Activated naive CD4-positive, alpha-beta T cell treated with anti-CD3 and anti-CD28 coated beads, Interleukin-2, amount 50 U/mL, for 24 hours (primary cell): Measurements from ENCODE around the gene MAST3.

Experiments
- H3K27ac Mint-ChIP-seq: one replicate; pipeline ENCODE4 v1.8.0; 2021; ENCODE audit warnings: mild to moderate bottlenecking, mixed read lengths
- H3K27me3 Mint-ChIP-seq: one replicate; pipeline ENCODE4 v1.8.0; 2021; ENCODE audit warnings: mixed read lengths
- H3K36me3 Mint-ChIP-seq: one replicate; pipeline ENCODE4 v1.8.0; 2021; ENCODE audit warnings: mixed read lengths
- H3K4me1 Mint-ChIP-seq: one replicate; pipeline ENCODE4 v1.8.0; 2021; ENCODE audit warnings: mixed read lengths
- H3K4me3 Mint-ChIP-seq: one replicate; pipeline ENCODE4 v1.8.0; 2021; ENCODE audit warnings: mild to moderate bottlenecking, mixed read lengths
- H3K9me3 Mint-ChIP-seq: one replicate; pipeline ENCODE4 v1.8.0; 2021; ENCODE audit warnings: mixed read lengths

Gene MAST3

GRCh38 chr19:18168673-18169381, 71.2 kb downstream of the MAST3 start:
- peaks cover 3% of the 10 kb centered on the region for H3K4me1 Mint-ChIP-seq
- H3K4me3 Mint-ChIP-seq, result no peak overlapping the region
- peaks cover 3% of the 10 kb centered on the region for H3K36me3 Mint-ChIP-seq
- no peak overlapping the region for H3K27ac Mint-ChIP-seq
- no peaks in the 10 kb centered on the region for H3K9me3 Mint-ChIP-seq
- H3K27me3 Mint-ChIP-seq, result no peaks in the 10 kb centered on the region

GRCh38 chr19:18170714-18171255, 73.2 kb downstream of the MAST3 start:
- Mint-ChIP-seq H3K4me3 (no peak overlapping the region), H3K27ac (no peak overlapping the region), H3K36me3 (peaks cover 3% of the 10 kb centered on the region), H3K9me3 (no peaks in the 10 kb centered on the region), H3K27me3 (no peaks in the 10 kb centered on the region), H3K4me1 (peaks cover 8% of the 10 kb centered on the region)

DNA sequence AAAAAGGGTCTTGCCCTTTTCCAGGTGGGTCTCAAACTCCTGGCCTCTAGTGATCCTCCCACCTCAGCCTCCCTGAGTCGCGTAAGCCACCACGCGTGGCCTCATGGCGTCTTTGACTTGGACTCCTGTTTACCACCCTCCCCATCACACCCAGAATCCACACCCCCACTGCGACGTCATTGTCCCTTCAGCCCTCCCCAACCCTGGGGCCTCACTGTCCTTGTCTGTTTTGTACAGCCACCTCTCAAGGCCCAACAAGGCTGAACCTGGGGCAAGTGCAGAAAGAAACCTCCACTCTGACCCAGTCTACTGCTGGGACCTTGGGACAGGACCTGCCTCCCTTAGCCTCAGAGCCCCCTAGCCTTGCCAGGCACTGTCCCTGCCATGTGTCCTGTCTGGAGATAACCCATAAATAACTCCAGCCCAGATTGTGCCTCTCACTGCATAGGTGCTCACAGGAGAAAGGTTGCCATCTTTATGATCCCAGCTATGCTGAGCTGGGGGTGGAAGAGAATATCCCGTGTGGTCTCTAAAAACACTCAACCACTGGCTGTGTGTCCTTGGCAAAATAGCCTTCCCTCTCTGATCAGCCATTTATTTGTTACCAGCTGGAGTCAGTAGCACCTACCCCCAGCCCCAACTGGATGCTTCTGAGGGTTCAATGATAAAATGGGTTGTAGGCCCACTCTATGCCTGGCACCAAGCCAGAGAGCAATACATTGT, 74.2 kb downstream of the MAST3 start:
- no peaks in the 10 kb centered on the region for H3K9me3 Mint-ChIP-seq
- no peaks in the 10 kb centered on the region for H3K27me3 Mint-ChIP-seq
- H3K36me3 Mint-ChIP-seq, result peaks cover 3% of the 10 kb centered on the region
- no peak overlapping the region for H3K4me3 Mint-ChIP-seq
- no peak overlapping the region for H3K27ac Mint-ChIP-seq
- peaks cover 8% of the 10 kb centered on the region for H3K4me1 Mint-ChIP-seq

DNA sequence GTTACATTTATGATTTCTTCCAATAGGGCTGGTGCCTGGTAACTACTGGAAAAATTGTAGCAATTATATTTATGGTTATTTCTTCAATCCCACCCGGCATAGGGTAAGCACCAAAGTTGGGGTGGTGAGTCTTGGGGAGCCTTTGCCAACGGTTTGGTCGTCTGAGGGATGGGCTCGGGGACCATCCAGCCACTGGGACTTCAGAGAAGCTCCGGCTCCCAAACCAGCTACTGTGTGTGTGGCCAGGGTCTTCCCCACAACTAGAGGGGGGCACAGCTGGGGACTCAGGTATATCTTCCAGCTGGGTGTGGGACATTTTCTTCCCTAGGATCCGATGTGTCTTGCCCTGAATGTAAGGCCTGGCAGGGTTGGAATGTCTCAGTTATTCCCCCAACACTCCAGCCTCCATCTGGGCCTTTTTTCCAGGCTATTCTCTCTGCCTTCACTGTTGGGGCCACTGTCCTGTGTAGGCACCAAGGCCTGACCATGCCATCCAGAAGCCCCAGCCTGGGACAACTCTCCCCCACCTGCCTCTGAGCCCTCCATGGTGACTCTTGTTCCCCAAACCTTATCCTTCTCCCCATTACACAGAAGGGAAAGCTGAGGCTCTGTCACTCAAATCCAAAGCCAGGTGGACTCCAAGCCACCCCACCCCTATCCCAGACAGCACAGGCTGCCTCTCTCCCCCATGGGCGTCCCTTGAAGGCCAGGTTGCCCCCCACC, 74.9 kb downstream of the MAST3 start:
- peaks cover 3% of the 10 kb centered on the region for H3K36me3 Mint-ChIP-seq
- no peak overlapping the region for H3K27ac Mint-ChIP-seq
- H3K4me1 Mint-ChIP-seq, result peaks cover 8% of the 10 kb centered on the region
- H3K27me3 Mint-ChIP-seq, result no peaks in the 10 kb centered on the region
- H3K9me3 Mint-ChIP-seq, result no peaks in the 10 kb centered on the region
- peak overlapping the region; percentile 33 for H3K4me3 Mint-ChIP-seq

- Mint-ChIP-seq H3K4me1 (peaks cover 6% of the 10 kb centered on the region), H3K9me3 (no peaks in the 10 kb centered on the region), H3K36me3 (peaks cover 2% of the 10 kb centered on the region), H3K27ac (no peak overlapping the region), H3K27me3 (no peaks in the 10 kb centered on the region), H3K4me3 (peak overlapping the region; percentile 85)
Measured at GRCh38 chr19:18173054-18173571, 75.5 kb downstream of the MAST3 start.

DNA sequence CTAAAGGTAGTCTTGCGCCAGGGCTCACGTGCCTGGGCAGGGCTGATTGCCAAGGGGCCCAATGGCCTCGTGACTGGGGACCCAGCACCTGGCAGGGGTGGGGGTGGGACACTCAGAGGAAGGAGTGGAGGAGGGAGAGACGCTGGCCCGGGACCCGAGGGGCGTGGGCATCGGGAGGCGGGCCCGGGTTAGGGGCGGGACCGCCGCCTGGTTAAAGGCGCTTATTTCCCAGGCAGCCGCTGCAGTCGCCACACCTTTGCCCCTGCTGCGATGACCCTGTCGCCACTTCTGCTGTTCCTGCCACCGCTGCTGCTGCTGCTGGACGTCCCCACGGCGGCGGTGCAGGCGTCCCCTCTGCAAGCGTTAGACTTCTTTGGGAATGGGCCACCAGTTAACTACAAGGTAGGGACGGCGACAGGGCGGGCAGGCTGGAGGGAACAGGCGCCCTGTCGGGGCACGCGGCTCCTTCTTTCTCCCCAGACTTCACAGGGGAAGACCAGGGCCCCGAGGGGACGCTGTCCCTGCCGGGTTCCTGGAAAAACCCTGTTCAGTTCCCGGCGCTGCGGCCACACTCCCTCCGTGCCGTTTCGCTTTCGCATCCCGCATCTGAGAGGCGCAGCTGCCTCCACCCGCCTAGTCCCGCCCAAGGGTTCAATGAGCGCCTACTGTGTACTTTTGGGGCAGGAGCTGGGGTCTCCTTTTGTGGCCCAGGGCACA, 76.2 kb downstream of the MAST3 start, which contains the start of gene IFI30:
IFI30 (plus strand) TSS at position 242 of the 717 bp plus-strand sequence; CDS start at position 271, 29 bp downstream.
- Mint-ChIP-seq H3K27me3 (no peaks in the 10 kb centered on the region), H3K27ac (peak within 1 kb of the TSS; percentile 79)

DNA sequence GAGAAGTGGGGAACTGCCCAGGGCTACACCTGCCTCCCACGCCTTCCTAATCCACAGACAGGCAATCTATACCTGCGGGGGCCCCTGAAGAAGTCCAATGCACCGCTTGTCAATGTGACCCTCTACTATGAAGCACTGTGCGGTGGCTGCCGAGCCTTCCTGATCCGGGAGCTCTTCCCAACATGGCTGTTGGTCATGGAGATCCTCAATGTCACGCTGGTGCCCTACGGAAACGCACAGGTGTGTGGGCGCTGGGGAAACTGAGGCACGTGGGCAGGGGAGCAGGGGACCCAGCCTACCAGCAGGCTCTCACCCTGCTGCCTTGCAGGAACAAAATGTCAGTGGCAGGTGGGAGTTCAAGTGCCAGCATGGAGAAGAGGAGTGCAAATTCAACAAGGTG, 77.4 kb downstream of the MAST3 start:
- no peaks in the 10 kb centered on the region for H3K36me3 Mint-ChIP-seq
- no peak overlapping the region for H3K27ac Mint-ChIP-seq
- no peaks in the 10 kb centered on the region for H3K27me3 Mint-ChIP-seq
- peak overlapping the region; percentile 39 for H3K4me3 Mint-ChIP-seq
- H3K9me3 Mint-ChIP-seq, result no peaks in the 10 kb centered on the region
- H3K4me1 Mint-ChIP-seq, result peaks cover 5% of the 10 kb centered on the region

More for the DNA sequence above, 76.2 kb downstream of the MAST3 start, which contains the start of gene IFI30:
- Mint-ChIP-seq H3K4me1 (peaks cover 5% of the 10 kb centered on the region), H3K4me3 (peak within 1 kb of the TSS; percentile 85), H3K36me3 (no peaks in the 10 kb centered on the region), H3K9me3 (no peaks in the 10 kb centered on the region)

GRCh38 chr19:18176367-18177310, 79.1 kb downstream of the MAST3 start:
- H3K27ac Mint-ChIP-seq, result no peak overlapping the region
- H3K9me3 Mint-ChIP-seq, result no peaks in the 10 kb centered on the region
- H3K36me3 Mint-ChIP-seq, result no peaks in the 10 kb centered on the region
- no peaks in the 10 kb centered on the region for H3K27me3 Mint-ChIP-seq
- peaks cover 5% of the 10 kb centered on the region for H3K4me1 Mint-ChIP-seq
- no peak overlapping the region for H3K4me3 Mint-ChIP-seq

DNA sequence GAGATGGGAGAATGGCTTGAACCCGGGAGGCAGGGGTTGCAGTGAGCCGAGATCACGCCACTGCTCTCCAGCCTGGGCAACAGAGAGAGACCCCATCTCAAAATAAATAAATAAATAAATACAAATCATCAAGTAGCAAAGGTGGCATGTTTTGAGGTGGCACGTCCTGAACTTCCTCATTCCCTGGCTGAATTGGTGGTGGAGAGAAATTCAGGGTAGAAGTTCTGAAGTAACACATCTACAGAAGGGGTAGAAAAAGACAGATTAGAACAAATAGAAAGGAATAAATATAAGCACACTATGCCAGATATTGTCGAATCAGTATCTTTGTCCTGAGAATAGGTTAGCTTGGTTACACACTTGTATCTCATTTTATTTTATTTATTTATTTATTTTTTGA, 82.4 kb downstream of the MAST3 start:
- H3K36me3 Mint-ChIP-seq, result no peaks in the 10 kb centered on the region
- no peaks in the 10 kb centered on the region for H3K9me3 Mint-ChIP-seq
- H3K4me1 Mint-ChIP-seq, result no peaks in the 10 kb centered on the region
- no peak overlapping the region for H3K4me3 Mint-ChIP-seq
- H3K27me3 Mint-ChIP-seq, result no peaks in the 10 kb centered on the region
- H3K27ac Mint-ChIP-seq, result no peak overlapping the region

GRCh38 chr19:18183529-18183928, 86.0 kb downstream of the MAST3 start:
- Mint-ChIP-seq H3K27ac (no peak overlapping the region), H3K9me3 (no peaks in the 10 kb centered on the region), H3K36me3 (no peaks in the 10 kb centered on the region), H3K4me3 (no peak overlapping the region), H3K4me1 (no peaks in the 10 kb centered on the region), H3K27me3 (peaks cover 1% of the 10 kb centered on the region)

- Mint-ChIP-seq H3K27ac (no peak overlapping the region), H3K4me3 (no peak overlapping the region), H3K36me3 (no peaks in the 10 kb centered on the region), H3K27me3 (peaks cover 1% of the 10 kb centered on the region), H3K9me3 (no peaks in the 10 kb centered on the region), H3K4me1 (no peaks in the 10 kb centered on the region)
Measured at GRCh38 chr19:18185538-18185937, 88.0 kb downstream of the MAST3 start.

DNA sequence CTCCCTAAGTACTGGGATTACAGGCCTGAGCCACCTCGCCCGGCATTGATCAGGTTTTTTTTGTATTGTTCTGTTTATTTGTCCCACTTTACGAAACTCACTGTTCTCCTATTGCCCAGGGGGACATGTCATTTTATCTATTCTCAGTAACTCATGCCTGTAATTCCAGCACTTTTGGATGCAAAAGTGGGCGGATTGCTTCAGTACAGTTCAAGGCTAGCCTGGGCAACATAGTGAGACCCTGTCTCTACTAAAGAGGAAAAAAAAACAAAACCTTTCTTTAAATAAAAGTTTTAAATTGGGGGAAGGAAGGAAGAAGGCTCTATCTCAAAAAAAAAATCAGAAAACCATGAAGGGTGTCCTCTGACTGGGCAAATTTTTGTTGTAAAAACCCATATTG, 92.7 kb downstream of the MAST3 start:
- no peaks in the 10 kb centered on the region for H3K36me3 Mint-ChIP-seq
- H3K9me3 Mint-ChIP-seq, result no peaks in the 10 kb centered on the region
- H3K27ac Mint-ChIP-seq, result no peak overlapping the region
- peaks cover 20% of the 10 kb centered on the region for H3K4me1 Mint-ChIP-seq
- no peak overlapping the region for H3K4me3 Mint-ChIP-seq
- H3K27me3 Mint-ChIP-seq, result peaks cover 1% of the 10 kb centered on the region

- Mint-ChIP-seq H3K27me3 (no peaks in the 10 kb centered on the region), H3K9me3 (no peaks in the 10 kb centered on the region), H3K36me3 (no peaks in the 10 kb centered on the region), H3K27ac (peak overlapping the region; percentile 69), H3K4me3 (peak overlapping the region; percentile 88), H3K4me1 (peaks cover 20% of the 10 kb centered on the region)
Measured at GRCh38 chr19:18191640-18192062, 94.1 kb downstream of the MAST3 start.
